GM21526 (cell line): ENCODE results near the gene SCUBE3.

ENCODE experiments used
- ATAC-seq: cut with Tn5 transposase; IDR thresholded peaks from one replicate; pipeline ENCODE4 v1.9.1; 2021; ENCODE audit warnings: moderate library complexity; ENCODE audit not compliant: unreplicated experiment, low FRiP score

The SCUBE3 gene

DNA sequence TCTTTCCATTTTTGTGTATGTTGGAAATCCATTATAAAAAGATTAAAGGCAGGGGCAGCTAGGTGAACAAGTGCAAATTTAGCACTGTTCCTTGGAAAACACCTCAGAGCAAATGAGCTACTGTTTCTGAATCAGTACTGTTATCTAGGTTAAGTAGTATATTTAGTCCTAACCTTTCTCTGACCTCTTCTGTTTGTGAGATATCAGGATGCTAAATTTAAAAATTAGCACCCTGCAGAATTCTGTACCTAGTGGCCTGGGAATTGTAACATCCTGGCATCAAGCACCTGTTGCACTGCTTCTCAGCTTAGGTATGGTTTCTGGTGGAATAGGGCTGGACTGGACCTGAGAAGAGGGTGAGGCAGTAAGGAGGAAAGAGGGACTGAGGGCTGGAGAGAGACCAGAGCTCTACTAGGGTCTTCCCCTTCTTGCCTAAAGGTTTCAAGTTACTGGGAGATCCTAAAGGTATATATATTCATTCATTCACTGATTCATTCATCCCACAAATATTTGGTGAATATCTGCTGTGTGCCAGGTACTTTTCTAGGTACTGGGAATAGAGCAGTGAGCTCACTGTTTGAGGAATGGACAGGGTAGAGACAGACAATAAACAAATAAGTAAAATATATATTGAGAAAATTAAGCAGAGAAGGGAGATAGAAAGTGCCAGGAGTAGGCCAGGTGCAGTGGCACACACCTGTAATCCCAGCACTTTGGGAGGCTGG is 51.0 kb downstream of the SCUBE3 start:
- ATAC-seq = no peak

DNA sequence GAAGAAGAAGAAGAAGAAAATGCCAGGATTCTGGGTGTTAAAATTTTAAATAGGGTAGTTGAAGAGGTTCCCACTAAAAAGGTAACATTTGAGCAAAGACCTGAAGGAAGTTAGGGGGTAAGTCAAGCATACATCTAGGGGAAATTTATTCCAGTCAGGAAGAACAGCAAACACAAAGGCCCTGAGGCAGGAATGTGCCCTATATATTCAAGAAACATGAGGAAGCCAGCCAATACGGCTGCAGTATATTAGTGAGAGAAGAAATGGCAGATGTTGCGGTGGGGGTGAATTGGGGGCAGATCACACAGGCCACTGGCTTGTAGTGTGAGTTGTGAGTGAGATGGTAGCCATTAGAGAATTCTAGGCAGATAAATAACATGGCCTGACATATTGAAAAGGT is 51.8 kb downstream of the SCUBE3 start:
- ATAC-seq = no peak

DNA sequence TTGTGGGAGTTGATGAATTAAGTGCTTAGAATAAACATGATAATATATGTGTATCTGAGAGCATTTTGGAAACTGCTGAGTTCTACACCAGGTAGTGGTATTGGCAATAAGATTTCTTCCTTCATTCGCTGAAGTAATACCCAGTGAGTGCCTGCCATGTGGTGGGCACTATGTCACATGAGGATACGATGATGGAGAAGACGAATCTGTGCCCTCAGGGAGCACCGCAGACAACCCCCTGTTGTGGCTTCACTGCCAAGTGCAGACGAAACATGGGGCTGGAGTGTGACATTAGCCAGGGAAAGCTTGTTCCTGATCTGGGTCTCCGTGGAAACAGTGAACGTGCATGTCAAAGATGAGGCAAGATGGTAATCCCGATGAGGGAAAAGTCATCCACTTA is 53.7 kb downstream of the SCUBE3 start:
- no peak for ATAC-seq

DNA sequence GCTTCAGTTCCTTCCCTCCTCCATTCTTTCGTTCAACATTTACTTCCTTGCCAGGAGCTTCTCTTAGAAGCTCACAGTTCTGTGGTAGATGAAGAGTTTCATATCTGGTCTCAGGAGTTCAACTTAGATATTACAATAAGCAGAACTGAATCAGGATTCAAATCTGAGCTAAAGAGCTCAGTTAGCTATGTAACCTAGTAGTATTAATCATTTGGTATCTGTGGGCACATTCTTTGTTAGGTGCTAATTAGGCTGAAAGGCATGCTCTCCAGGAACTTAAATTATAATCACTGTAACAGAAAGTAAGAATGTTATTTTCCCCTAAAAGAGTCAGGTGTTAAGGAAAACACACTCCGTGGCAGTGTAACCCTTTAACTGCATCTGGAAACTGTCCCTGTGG is 54.1 kb downstream of the SCUBE3 start:
- no peak for ATAC-seq

DNA sequence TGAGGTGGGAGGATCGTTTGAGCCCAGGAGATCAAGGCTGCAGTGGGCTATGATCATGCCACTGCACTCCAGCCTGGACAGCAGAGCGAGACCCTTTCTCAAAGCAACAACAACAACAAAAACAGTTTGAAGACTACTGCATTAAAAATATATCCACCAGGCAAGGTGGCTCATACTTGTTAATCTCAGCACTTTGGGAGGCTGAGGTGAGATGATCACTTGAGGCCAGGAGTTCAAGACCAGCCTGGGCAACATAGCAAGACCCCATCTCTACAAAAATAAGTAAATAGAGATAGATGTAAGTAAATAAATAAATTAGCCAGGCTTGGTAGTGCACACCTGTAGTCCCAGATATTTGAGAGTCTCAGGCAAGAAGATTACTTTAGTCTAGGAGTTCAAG is 58.2 kb downstream of the SCUBE3 start:
- no peak for ATAC-seq

DNA sequence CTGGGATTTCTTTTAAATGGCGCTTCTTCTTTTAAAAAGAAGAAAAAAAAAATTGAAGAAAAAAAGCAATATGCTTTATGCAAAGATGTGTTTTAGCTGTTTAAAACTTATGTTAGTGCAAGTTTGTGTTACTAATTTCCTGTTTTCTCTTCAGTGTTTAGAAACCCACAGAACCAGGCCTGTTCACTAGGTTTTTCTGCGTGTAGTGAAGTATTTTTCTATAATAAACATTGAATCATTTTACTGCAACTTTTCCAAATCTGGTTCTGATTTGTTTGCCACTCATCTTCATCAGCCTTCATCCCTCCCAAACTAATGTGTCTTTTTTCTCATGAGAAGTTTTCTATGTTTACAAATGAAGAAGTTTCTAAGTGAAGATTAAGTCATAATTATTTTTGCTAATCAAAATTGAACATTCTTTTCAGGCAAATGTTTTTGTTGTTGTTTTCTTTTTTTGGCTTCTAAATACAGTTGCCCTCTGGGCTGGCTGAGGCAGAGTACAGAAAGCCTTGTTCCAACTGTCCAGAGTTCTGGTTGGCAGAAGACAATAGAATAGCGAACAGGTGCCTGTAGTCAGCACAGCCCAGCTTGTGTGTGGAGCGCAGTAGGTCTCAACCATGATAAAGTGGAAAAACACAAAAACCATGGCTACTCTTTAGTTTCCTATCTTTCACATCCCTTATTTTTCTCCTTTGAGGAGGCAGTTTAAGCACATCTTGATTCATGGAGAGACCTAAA is 60.2 kb downstream of the SCUBE3 start:
- ATAC-seq = no peak

DNA sequence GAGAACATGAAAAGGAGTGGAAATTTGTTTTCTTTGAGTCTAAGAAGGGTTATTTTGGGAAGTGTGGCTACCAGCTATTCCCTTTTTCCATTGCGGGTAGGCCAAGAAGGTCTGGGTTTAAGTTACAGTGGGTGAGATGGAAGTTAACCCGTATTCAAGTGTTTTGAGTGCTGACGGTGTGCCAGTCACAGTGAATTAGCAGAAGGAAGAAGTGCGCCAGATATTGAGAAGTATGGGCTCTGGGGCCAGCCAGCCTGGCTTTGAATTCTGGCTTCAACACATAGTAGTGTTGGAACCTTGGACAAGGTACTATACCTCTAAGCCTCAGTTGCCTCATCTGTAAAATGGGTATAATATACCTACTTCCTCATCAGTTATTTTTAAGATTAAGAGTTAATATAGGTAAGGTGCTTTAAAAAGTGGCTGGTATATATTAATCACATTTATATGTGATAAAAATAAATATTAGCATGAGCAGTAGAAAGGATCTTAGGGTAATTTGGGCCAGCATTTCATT is 62.0 kb downstream of the SCUBE3 start:
- ATAC-seq = no peak

DNA sequence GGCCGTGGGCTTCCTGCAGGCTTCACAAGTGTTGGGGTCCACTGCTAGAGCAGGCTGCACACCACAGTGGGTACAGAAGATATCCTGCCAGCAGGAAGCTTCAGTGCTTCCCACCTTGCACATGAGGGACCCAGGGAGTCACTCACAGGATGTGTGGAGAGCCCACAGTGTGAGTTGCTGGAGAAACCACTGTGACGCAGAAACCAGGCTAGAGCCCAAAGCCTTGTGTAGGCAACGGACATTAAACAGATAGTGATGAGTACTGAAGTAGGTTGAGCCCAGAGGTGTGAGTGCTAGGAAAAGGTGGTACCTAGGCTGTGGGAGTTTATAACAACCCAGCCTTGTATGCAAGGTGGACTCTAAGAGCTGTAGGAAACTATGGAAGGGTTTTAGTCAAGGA is 65.0 kb downstream of the SCUBE3 start:
- no peak for ATAC-seq

DNA sequence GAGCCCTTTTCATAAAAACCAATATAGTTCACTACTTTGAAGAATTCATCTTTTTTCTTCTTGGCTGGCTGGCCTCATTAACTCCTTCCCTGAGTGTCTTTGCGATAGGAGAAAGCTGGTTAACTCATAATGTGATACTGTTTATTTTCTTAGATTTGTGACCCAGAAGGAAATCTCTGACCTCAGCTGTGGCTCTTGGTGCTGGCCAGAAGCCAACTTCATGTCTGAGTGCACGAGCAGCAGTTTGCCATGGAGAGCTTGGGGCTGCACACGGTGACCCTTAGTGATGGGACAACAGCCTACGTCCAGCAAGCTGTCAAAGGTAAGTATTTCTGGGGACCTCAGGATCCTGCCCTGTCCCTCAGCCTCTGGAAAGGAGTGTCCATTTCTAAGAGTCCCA is 67.1 kb downstream of the SCUBE3 start:
- ATAC-seq = no peak

DNA sequence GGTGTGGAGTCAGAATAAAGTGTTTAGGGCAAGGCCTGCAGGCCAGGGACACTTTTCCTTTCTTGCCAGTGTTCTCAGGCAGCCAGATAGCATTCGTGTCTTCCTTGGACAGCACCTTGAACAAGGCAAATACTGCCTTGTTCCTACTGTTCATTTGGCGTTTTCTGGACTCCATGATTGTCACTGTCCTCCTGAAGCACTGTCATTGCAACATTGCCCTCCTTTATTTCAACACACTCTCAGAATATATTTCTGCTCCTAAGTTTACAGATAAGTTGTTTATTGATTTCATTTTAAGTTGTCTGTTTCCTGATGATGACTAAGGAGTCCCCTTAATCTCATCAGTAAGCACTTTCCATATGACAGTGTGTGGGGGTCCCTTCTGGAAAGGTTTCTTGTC is 68.7 kb downstream of the SCUBE3 start:
- no peak for ATAC-seq

DNA sequence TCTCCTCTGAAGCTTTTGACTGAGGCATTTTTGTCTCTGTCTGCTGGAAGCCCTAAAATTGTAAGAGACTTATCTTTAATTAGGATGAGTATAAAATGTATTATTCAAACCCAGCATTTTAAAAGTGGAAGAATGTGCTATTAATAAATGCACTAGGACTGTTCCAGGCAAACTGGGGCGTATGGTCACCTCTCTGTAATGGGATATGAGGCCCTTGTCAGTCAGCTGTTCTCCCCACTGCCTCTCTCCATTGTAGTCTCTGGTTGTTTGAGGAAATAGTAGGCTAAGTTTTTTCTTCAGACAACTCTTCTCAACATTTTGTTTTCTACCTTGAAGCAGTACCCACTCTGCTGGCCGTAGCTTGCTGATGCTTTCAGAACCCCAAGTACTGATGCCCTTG is 69.6 kb downstream of the SCUBE3 start:
- ATAC-seq = no peak

DNA sequence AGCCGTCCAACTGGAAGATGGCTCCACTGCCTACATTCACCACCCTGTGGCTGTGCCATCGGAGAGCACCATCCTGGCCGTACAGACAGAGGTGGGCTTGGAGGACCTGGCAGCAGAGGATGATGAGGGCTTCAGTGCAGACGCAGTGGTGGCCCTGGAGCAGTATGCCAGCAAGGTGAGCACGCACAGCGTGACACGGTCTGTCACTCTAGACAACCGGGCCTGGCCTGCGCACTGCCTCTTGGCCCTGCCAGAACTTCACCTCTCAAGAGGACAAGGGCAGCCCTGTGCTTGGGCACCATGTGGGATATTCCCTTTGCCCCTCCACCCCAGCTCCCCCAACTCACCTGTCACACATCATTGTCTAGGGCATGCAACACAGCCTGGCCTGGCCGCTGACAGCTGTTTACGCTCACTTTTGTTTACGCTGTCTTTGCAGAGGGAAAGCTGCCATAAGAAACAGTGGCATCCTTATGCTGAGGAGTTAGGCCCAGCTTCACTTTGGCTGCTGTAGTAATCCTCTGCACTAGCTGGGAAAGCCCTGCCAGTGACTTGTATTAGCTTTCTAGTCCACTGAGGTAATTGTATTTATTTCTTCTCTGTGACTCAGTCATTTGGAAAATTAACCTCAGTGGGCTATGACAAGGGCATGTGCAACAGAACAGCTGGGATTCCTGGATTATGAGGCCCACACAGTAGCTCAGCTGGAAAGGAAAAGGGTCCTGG is 74.1 kb downstream of the SCUBE3 start:
- no peak for ATAC-seq

DNA sequence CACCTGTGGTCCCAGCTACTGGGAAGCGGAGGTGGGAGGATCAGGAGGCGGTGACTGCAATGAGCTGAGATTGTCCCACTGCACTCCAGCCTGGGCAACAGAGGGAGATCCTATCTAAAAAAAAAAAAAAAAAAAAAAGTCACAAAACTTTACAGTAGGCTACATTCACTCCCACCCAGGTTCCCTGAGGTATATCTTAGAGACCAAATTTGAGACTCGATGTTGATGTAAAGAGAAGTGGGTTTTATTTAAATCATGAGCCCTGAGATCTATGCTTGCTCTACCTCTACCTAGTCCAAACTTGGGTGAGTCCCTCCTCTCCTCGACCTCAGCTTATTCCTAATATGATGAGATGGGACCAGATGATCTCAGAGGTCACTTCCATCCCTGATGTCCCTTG is 75.1 kb downstream of the SCUBE3 start:
- ATAC-seq = no peak

DNA sequence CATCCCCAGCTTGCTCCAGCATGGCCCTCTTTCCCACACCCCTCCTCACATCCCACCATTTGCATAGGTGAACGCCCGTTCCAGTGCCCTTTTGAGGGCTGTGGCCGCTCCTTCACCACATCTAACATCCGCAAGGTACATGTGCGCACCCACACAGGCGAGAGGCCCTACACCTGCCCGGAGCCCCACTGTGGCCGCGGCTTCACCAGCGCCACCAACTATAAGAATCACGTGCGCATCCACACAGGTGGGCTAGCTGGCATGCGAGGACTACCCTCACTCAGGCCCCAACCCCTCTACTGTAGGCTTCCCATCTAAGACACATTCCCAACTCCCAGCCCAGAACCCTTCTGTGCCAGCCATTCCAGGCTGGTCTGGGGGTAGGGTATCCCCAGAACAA is 77.7 kb downstream of the SCUBE3 start:
- no peak for ATAC-seq

DNA sequence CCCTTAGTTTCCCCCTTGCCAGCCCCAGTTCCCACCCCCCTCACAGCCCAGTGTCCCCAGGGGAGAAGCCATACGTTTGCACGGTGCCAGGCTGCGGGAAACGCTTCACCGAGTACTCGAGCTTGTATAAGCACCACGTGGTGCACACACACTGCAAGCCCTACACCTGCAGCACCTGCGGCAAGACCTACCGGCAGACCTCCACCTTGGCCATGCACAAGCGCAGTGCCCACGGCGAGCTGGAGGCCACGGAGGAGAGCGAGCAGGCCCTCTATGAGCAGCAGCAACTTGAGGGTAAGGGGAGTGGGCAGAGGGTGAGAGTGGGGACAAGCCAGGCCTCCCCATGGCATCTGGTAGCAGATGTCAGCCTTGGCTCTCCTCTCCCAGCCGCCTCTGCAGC is 78.7 kb downstream of the SCUBE3 start:
- no peak for ATAC-seq

DNA sequence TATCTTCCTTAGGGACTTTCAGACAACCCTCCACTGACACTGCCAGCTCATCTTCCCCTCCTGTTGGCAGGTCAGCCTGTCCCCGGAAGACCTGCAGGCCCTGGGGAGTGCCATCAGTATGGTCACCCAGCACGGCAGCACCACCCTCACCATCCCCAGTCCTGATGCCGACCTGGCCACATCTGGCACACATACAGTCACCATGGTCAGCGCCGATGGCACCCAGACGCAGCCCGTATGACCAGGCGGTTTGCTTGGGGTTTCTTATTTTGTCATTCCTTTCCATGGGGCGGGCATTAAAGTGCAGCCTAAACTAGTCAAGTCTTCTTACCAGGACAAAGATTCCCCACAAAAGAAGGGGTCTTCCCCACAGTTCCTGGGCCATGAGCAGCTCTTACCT is 79.9 kb downstream of the SCUBE3 start:
- no peak for ATAC-seq

DNA sequence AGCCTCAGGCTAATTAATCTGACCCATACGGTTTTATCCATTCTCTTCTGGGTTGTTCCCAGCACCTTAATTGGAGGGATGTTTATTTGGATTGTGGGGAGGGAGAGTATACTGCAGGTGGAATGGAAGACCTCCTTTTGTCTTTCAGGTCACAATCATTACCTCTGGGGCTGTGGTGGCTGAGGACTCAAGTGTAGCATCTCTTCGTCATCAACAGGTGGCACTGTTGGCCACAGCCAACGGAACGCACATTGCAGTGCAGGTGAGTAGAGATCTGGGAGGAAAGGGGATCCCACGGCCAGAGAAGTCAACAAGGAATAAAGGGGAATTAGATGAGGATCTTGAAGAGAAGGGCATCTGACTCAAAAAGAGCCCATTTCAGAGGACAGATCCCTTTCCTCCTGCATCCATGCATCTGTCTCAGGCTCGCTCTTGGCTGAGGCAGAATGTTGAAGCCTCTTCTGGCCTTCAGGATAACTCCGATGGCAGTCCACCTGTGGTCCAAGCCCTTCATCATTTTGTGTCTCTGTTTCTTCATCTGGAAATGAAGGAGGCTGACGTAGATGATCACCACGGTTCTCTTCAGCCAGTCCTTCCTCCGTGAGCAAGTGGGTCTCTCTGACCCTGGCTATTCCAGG is 80.7 kb downstream of the SCUBE3 start:
- ATAC-seq = no peak

DNA sequence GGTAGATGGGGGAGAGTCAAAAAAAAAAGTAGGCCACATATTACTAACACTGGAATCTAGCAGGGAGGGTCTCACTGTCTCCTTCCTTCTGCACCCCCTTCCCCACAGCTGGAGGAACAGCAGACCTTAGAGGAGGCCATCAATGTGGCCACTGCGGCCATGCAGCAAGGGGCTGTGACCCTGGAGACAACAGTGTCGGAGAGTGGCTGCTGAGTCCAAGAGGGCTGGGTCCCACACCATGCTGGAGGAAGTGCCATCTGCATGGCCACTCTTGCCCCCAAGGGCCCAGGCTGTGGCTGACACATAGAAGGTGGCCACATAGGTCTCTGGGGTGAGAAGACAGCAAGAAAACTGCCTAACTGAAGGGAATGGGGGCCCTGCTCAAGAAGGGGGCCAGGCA is 81.3 kb downstream of the SCUBE3 start:
- no peak for ATAC-seq

DNA sequence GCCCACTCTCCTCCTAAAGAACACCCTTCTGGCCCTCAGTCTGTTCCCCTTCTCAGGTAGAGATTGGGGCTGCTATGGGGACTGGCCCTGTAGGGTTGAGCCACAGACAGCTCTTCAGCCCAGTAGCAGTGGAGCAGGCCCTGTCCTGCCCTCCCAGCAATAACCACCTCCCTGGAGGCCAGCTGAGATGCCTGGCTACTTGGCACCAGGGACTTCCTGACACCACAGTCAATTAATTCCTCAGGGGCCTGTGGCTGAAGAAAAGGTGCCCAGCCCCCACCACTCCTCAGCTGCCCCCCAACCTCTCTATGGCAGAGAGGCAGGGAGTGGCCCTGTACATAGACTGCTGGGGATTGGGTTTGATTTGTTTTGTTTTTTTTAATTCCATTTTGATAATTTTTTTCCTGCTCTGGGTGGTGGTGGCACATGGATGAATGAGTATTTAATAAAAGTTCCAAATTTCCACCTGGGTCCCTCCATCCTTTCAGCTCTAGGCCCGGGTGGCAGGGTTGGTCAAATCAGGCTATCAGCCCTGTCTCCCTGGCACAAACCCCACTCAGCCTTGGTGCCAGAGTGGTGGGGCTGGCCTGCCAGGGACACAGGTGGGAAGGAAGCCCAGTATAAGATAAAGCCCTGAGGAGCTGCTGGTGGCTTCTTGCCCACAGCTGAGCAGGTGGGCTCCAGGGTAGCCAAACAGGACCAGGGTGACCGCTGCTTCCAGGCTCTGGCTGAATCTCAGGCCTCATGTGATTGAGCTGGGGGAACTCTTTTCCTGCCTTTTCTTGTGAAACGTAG is 82.0 kb downstream of the SCUBE3 start:
- no peak for ATAC-seq

DNA sequence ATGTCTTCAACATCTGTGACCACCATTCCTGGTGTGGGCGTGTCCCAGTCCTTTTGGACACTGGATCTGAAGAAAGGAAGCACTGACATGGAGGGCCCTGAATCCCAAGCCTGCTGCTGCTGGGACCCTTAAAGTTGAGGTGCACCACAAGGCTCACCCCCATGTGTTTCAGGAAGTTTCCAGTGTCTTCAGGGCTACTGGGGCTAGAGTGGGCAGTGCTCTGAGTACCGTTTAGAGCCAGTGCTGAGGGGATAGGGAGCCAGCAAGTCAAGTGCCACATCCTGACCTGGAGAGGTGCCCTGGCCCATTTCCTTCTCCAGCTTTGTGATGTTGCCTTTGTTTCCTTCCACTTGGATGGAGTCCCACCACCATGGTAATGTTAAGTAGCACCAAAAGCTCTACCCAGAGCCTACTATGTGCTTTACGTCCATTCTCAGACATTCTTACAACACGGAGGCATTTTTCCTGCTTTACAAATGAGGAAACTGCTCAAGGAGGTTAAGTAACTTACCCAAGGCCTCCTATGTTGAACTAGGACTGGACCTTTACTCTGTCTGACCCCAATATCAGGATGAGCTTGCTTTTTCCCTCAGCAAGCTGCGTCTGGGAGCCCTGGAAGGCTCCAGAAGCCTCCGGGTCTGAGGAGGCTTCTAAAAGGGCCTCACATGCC is 83.3 kb downstream of the SCUBE3 start:
- ATAC-seq = no peak
